ENCODE measurements around the gene PPT1. TPM values are rescaled to one million over a fixed set of nuclear protein-coding genes. Genes with fewer than 3 reads are reported as not detected.

Gene PPT1
- total RNA-seq, 3 donors from 2014 or later: 84.0 to 126 (median 108) TPM

- H3K9me3 ChIP-seq: no peaks in the 10 kb centered on the region
- intact Hi-C loops (cut with DNase I; ENCODE audit: low total_unique reads): no loop called here
- no peaks in the 10 kb centered on the region for H3K27me3 ChIP-seq
- no peaks in the 10 kb centered on the region for H3K36me3 ChIP-seq
- peaks cover 0 to 15% of the 10 kb centered on the region in 2 donors for H3K4me1 ChIP-seq
- no peak for DNase-seq (ENCODE audit: low spot score in 2 of 2)
- TF ChIP-seq POLR2A (IDR thresholded peaks at IDR 0.05) (no peak), POLR2AphosphoS5 (IDR thresholded peaks at IDR 0.05) (no peak)
- TF ChIP-seq, protein P1, sequence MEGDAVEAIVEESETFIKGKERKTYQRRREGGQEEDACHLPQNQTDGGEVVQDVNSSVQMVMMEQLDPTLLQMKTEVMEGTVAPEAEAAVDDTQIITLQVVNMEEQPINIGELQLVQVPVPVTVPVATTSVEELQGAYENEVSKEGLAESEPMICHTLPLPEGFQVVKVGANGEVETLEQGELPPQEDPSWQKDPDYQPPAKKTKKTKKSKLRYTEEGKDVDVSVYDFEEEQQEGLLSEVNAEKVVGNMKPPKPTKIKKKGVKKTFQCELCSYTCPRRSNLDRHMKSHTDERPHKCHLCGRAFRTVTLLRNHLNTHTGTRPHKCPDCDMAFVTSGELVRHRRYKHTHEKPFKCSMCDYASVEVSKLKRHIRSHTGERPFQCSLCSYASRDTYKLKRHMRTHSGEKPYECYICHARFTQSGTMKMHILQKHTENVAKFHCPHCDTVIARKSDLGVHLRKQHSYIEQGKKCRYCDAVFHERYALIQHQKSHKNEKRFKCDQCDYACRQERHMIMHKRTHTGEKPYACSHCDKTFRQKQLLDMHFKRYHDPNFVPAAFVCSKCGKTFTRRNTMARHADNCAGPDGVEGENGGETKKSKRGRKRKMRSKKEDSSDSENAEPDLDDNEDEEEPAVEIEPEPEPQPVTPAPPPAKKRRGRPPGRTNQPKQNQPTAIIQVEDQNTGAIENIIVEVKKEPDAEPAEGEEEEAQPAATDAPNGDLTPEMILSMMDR (IDR thresholded peaks at IDR 0.05): no peak
- peak overlapping the region in 1 of 3 donors; percentile 1 for H3K4me3 ChIP-seq
- H3K27ac ChIP-seq: no peak overlapping the region
Measured at GRCh38 chr1:40044110-40044509, 52.9 kb downstream of the PPT1 start.

DNA sequence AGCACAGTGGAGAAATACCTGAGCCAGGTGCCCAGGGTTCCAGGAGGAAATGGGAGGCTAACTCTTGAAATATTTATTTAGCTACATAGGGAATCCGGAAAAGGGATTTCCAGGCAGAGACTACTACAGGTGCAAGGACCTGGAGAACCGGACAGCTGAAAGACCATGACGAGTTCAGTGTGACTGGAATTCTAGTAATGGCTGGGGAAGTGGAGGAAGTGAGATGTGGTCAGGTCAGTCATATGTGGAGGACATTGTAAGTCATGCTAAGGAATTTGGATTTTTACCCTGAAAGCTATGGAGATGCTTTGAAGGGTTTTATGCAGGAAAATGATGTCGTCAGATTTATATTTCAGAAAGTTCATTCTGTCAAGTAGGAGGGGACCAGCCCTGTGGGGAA lies 54.7 kb downstream of the PPT1 start:
- H3K27me3 ChIP-seq: no peaks in the 10 kb centered on the region
- H3K4me1 ChIP-seq: peaks cover 0 to 15% of the 10 kb centered on the region in 2 donors
- no peak for DNase-seq (ENCODE audit: low spot score in 2 of 2)
- intact Hi-C loops (cut with DNase I; ENCODE audit: low total_unique reads): no loop called here
- no peaks in the 10 kb centered on the region for H3K9me3 ChIP-seq
- no peaks in the 10 kb centered on the region for H3K36me3 ChIP-seq
- TF ChIP-seq, protein P1 (IDR thresholded peaks at IDR 0.05): no peak
- no peak for TF ChIP-seq POLR2A (IDR thresholded peaks at IDR 0.05)
- TF ChIP-seq POLR2AphosphoS5 (IDR thresholded peaks at IDR 0.05): no peak
- peak overlapping the region; percentile 86 to 100 (median 98) for H3K4me3 ChIP-seq
- peak overlapping the region; percentile 1 to 99 for H3K27ac ChIP-seq

DNA sequence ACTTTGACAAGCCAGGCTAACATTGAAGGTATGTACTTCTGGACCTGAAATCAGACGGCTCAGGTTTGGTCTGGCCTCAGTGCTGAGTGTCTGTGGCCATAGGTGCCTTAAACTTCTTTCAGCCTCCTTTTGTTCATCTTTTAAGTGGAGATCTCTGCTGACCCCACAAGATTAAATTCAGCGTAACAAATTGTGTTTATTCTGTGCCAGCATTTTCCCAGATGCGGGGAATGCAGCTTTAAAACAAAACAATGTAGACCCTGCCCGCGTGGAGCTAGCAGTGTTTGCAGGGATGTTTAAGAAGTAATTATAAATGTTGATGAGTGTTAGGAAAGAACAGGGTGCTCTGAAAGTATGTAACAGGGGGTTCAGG lies 55.6 kb downstream of the PPT1 start:
- Histone ChIP-seq H3K4me3 (peak overlapping the region; percentile 86 to 100 (median 98)), H3K27ac (peak overlapping the region; percentile 99 to 100), H3K9me3 (no peaks in the 10 kb centered on the region), H3K4me1 (peaks cover 6 to 21% of the 10 kb centered on the region in 2 donors), H3K27me3 (no peaks in the 10 kb centered on the region), H3K36me3 (no peaks in the 10 kb centered on the region)
- intact Hi-C loops (cut with DNase I; ENCODE audit: low total_unique reads): no loop called here
- TF ChIP-seq POLR2AphosphoS5 (IDR thresholded peaks at IDR 0.05) (no peak), POLR2A (IDR thresholded peaks at IDR 0.05) (no peak)
- TF ChIP-seq, protein P1 (IDR thresholded peaks at IDR 0.05): no peak
- DNase-seq (ENCODE audit: low spot score in 2 of 2): no peak

DNA sequence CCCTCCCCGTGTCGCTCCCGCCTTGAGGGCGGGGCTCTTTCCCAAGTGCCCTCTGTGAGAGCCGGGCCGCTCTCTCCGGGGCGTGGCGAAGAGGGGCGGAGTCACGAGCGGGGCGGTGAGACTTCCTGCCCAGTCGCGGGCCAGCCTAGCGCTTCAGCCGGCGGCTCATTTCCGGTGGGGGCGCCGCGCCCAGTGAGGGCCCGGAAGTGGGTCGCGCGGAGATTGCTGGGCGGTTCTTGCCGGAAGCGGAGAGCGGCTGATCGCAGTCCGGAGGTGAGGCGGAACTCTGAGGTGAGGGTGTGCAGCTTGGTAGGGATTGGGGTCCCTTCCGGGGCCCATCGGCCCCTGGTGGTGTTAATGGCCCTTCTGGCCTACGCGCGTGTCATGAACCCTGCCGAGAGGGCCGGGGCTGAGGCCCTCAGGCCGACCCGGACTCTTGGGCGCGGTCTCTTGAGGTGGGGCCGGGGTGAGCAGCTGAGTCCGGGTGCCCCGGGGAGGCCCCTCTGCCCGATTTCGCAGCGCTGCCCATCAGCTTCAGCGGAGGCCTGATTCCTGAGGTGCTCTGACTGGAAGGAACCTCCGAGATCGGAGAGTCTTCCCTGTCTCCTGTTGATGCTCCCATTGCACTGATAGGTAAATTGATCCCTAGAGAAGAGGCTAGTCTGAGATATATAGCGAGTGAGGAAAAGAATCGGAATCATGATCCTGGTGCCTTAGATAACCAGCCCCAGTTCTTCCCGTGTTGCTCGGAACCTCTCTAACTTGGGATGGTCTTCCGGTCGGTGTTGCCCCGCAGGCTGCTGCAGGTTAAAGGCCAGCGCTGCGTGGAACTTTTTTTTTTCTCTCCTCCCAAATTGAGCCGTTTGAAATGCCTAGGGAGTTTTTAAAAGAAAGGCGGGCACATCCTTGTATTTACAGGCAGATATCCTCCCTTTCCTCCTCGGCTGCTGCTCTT lies 56.3 kb downstream of the PPT1 start, which contains the start of gene CAP1:
Gene CAP1, plus strand, starts transcription at position 219 of the 955 bp plus-strand sequence. CDS start 18,618 bp downstream, outside the sequence.
- TF ChIP-seq, protein P1 (IDR thresholded peaks at IDR 0.05): no peak
- TF ChIP-seq POLR2A (IDR thresholded peaks at IDR 0.05) (no peak), POLR2AphosphoS5 (IDR thresholded peaks at IDR 0.05) (no peak)
- peak within 1 kb of the TSS; percentile 86 to 100 (median 98) for H3K4me3 ChIP-seq
- intact Hi-C loops (cut with DNase I; ENCODE audit: low total_unique reads): no loop called here
- H3K36me3 ChIP-seq: no peaks in the 10 kb centered on the region
- H3K27me3 ChIP-seq: no peaks in the 10 kb centered on the region
- DNase-seq (ENCODE audit: low spot score in 2 of 2): peak; percentile 99
- no peaks in the 10 kb centered on the region for H3K9me3 ChIP-seq
- peak within 1 kb of the TSS; percentile 99 to 100 for H3K27ac ChIP-seq
- peaks cover 8 to 23% of the 10 kb centered on the region in 2 donors for H3K4me1 ChIP-seq
